Choroid plexus epithelial cell (primary cell): ENCODE measurements around the gene PFN3.

ENCODE experiments used
- DNase-seq: peaks from one replicate; pipeline ENCODE4 v3.0.0-alpha.2; 2010; ENCODE audit warnings: low read depth
- H3K4me3 ChIP-seq: 2 replicates; pipeline ENCODE4 v1.5.1; 2011; ENCODE audit warnings: low read depth, mild to moderate bottlenecking, control low read depth, low read length, moderate library complexity
- CTCF ChIP-seq: conservative IDR thresholded peaks from 2 replicates; pipeline ENCODE4 v1.5.1; 2011; ENCODE audit warnings: low read depth, mild to moderate bottlenecking, control low read depth, inconsistent platforms, low read length, moderate library complexity

PFN3 gene

GRCh38 chr5:177405312-177405711 lies 4.9 kb upstream of the PFN3 start:
- H3K4me3 ChIP-seq = no peak overlapping the region
- no peak for DNase-seq
- no peak for TF ChIP-seq CTCF

GRCh38 chr5:177404641-177405179 lies 4.2 kb upstream of the PFN3 start:
- DNase-seq = no peak
- peak overlapping the region; percentile 61 for H3K4me3 ChIP-seq
- no peak for TF ChIP-seq CTCF

GRCh38 chr5:177403792-177404640 lies 3.6 kb upstream of the PFN3 start:
- peak overlapping the region; percentile 61 for H3K4me3 ChIP-seq
- peak; percentile 82 for DNase-seq
- TF ChIP-seq CTCF = peak; percentile 61

GRCh38 chr5:177403102-177403791 lies 2.8 kb upstream of the PFN3 start:
- no peak for TF ChIP-seq CTCF
- DNase-seq = peak; percentile 40
- H3K4me3 ChIP-seq = peak overlapping the region; percentile 61

GRCh38 chr5:177402271-177403043 lies 2.0 kb upstream of the PFN3 start:
- peak; percentile 65 for DNase-seq
- no peak overlapping the region for H3K4me3 ChIP-seq
- TF ChIP-seq CTCF = peak; percentile 63

GRCh38 chr5:177397875-177398390 lies 2.5 kb downstream of the PFN3 start:
- DNase-seq = no peak
- TF ChIP-seq CTCF = no peak
- no peak overlapping the region for H3K4me3 ChIP-seq
